H1 (cell line): ENCODE measurements around the gene COL6A1. TPM values are rescaled to one million over a fixed set of nuclear protein-coding genes. Genes with fewer than 3 reads are reported as not detected.

Experiments
- CTCF ChIA-PET: fragments of 300-600 bp; sonication (Branson Sonifier 250); formaldehyde crosslinking; loops from one replicate; lab custom pipeline; 2021; ENCODE audit not compliant: partially characterized antibody; lab: Charles Lee
- POLR2A ChIA-PET: fragments of 300-600 bp; sonication (Branson Sonifier 250); formaldehyde crosslinking; loops from one replicate; lab custom pipeline; 2021; ENCODE audit warnings: inconsistent platforms; ENCODE audit not compliant: partially characterized antibody; lab: Charles Lee
- DNase-seq, 2 experiments: peaks; one replicate each; pipeline versions ENCODE4 v3.0.0 to v3.0.0-alpha.2; 2010 to 2022; ENCODE audit warnings: low spot score in 2 of 2, low read depth in 1 of 2, mixed read lengths in 1 of 2
- FAIRE-seq: peaks from 2 replicates; lab custom pipeline; 2011; peaks lifted over from hg19 to GRCh38; lab: Jason Lieb, UNC
- H2AFZ ChIP-seq: 2 replicates; pipeline ENCODE4 v1.8.1; 2012; ENCODE audit warnings: low read length, inconsistent platforms
- H2AK5ac ChIP-seq: 2 replicates; pipeline ENCODE4 v1.6.1; 2013; ENCODE audit warnings: low read depth, low read length
- H2BK120ac ChIP-seq: replicated peaks from 2 replicates; pipeline ENCODE3; 2013; ENCODE audit warnings: low read depth, low read length, inconsistent platforms
- H2BK12ac ChIP-seq: 2 replicates; pipeline ENCODE4 v1.6.1; 2013; ENCODE audit warnings: low read depth, low read length
- H2BK15ac ChIP-seq: 2 replicates; pipeline ENCODE4 v1.6.1; 2013; ENCODE audit warnings: low read length
- H2BK20ac ChIP-seq: 2 replicates; pipeline ENCODE4 v1.6.1; 2013; ENCODE audit warnings: low read length
- H2BK5ac ChIP-seq: 2 replicates; pipeline ENCODE4 v1.6.1; 2013; ENCODE audit warnings: low read depth, low read length
- H3K14ac ChIP-seq: 2 replicates; pipeline ENCODE4 v1.6.1; 2013; ENCODE audit warnings: inconsistent platforms; ENCODE audit not compliant: insufficient read length
- H3K18ac ChIP-seq: 2 replicates; pipeline ENCODE4 v1.6.1; 2013; ENCODE audit warnings: low read length; ENCODE audit errors: extremely low read depth
- H3K23ac ChIP-seq: 2 replicates; pipeline ENCODE4 v1.6.1; 2013; ENCODE audit warnings: inconsistent platforms; ENCODE audit not compliant: insufficient read length
- H3K23me2 ChIP-seq: 2 replicates; pipeline ENCODE4 v1.6.1; 2013; ENCODE audit warnings: low read depth, low read length
- H3K27ac ChIP-seq: 2 replicates; pipeline ENCODE4 v1.6.1; 2011; ENCODE audit warnings: low read depth, low read length, inconsistent platforms
- H3K27me3 ChIP-seq, 4 experiments: replicated peaks in 1 of 4; 1 replicate in 1 of 4; 2 replicates in 3 of 4; pipeline versions ENCODE4 v1.6.1 to v1.8.1; 2011 to 2013; ENCODE audit warnings: low read length in 3 of 4, mild to moderate bottlenecking in 3 of 4, inconsistent platforms in 2 of 4, mixed read lengths in 2 of 4, moderate library complexity in 1 of 4; ENCODE audit not compliant: control insufficient read depth in 3 of 4, insufficient read depth in 3 of 4; ENCODE audit errors: extremely low read depth in 1 of 4
- H3K36me3 ChIP-seq, 4 experiments: 2 replicates each; pipeline versions ENCODE4 v1.6.1 to v1.8.1; 2011 to 2013; ENCODE audit warnings: mild to moderate bottlenecking in 4 of 4, low read length in 3 of 4, moderate library complexity in 2 of 4, control low read depth in 1 of 4, inconsistent platforms in 1 of 4; ENCODE audit not compliant: insufficient read depth in 4 of 4, control insufficient read depth in 2 of 4
- H3K4ac ChIP-seq: replicated peaks from 2 replicates; pipeline ENCODE3; 2013; ENCODE audit warnings: low read length, low read depth, mixed read lengths, inconsistent platforms; ENCODE audit not compliant: insufficient read length
- H3K4me1 ChIP-seq, 4 experiments: replicated peaks in 1 of 4; 1 replicate in 1 of 4; 2 replicates in 3 of 4; pipeline versions ENCODE4 v1.6.1 to v1.8.1; 2011 to 2013; ENCODE audit warnings: low read length in 3 of 4, inconsistent platforms in 2 of 4, mixed read lengths in 1 of 4; ENCODE audit not compliant: insufficient read depth in 4 of 4, control insufficient read depth in 3 of 4
- H3K4me2 ChIP-seq, 2 experiments: 2 replicates each; pipeline versions ENCODE4 v1.6.1 to v1.8.1; 2011 to 2013; ENCODE audit warnings: low read depth in 2 of 2, low read length in 2 of 2, control low read depth in 1 of 2, inconsistent platforms in 1 of 2, mild to moderate bottlenecking in 1 of 2; ENCODE audit not compliant: insufficient read depth in 1 of 2
- H3K4me3 ChIP-seq, 4 experiments: fragments of 200-600, 300-600 bp in 1 of 4; sonication (generic), shearing (Covaris generic), sonication (Bioruptor Twin) in 1 of 4; 2 replicates each; pipeline versions ENCODE4 v1.5.1 to v1.8.1; 2011 to 2016; ENCODE audit warnings: low read length in 4 of 4, low read depth in 3 of 4, control low read depth in 2 of 4, inconsistent platforms in 2 of 4, mild to moderate bottlenecking in 2 of 4, mixed read lengths in 1 of 4, moderate library complexity in 1 of 4; ENCODE audit not compliant: insufficient read depth in 2 of 4; ENCODE audit errors: extremely low read depth in 1 of 4
- H3K56ac ChIP-seq: replicated peaks from 2 replicates; pipeline ENCODE3; 2013; ENCODE audit warnings: low read depth, mild to moderate bottlenecking, mixed read lengths, low read length, inconsistent platforms; ENCODE audit not compliant: insufficient read length
- H3K79me1 ChIP-seq: 2 replicates; pipeline ENCODE4 v1.6.1; 2013; ENCODE audit warnings: low read depth, low read length, control low read depth
- H3K79me2 ChIP-seq, 2 experiments: 2 replicates each; pipeline versions ENCODE4 v1.6.1 to v1.8.1; 2012 to 2013; ENCODE audit warnings: low read length in 2 of 2, mild to moderate bottlenecking in 2 of 2, inconsistent platforms in 1 of 2; ENCODE audit not compliant: insufficient read depth in 2 of 2, control insufficient read depth in 1 of 2
- H3K9ac ChIP-seq, 4 experiments: replicated peaks in 1 of 4; 1 replicate in 1 of 4; 2 replicates in 3 of 4; pipeline versions ENCODE4 v1.6.1 to v1.8.1; 2011 to 2013; ENCODE audit warnings: low read depth in 3 of 4, low read length in 3 of 4, control low read depth in 2 of 4, mild to moderate bottlenecking in 2 of 4, moderate library complexity in 2 of 4, inconsistent platforms in 1 of 4; ENCODE audit errors: extremely low read depth in 1 of 4
- H3K9me3 ChIP-seq, 2 experiments: 2 replicates each; pipeline versions ENCODE4 v1.6.1 to v1.8.1; 2012 to 2013; ENCODE audit warnings: mild to moderate bottlenecking in 2 of 2, moderate library complexity in 2 of 2, control low read depth in 1 of 2, inconsistent platforms in 1 of 2, low read depth in 1 of 2, low read length in 1 of 2, mixed read lengths in 1 of 2; ENCODE audit not compliant: insufficient read depth in 2 of 2
- H4K20me1 ChIP-seq, 2 experiments: replicated peaks in 1 of 2; 2 replicates each; pipeline versions ENCODE3 to v1.8.1; 2011 to 2013; ENCODE audit warnings: inconsistent platforms in 2 of 2, low read length in 2 of 2, mild to moderate bottlenecking in 1 of 2; ENCODE audit not compliant: insufficient read depth in 2 of 2, control insufficient read depth in 1 of 2
- H4K5ac ChIP-seq: 2 replicates; pipeline ENCODE4 v1.6.1; 2013; ENCODE audit warnings: low read length, low read depth, mixed read lengths, inconsistent platforms; ENCODE audit not compliant: insufficient read length
- H4K8ac ChIP-seq: 2 replicates; pipeline ENCODE4 v1.8.0; 2013; ENCODE audit warnings: mild to moderate bottlenecking, moderate library complexity, low read length, inconsistent platforms; ENCODE audit not compliant: insufficient read depth; ENCODE audit errors: extremely low read depth
- H4K91ac ChIP-seq: replicated peaks from 2 replicates; pipeline ENCODE3; 2013; ENCODE audit warnings: low read length, mixed read lengths, inconsistent platforms; ENCODE audit not compliant: insufficient read length
- ATF3 ChIP-seq: IDR thresholded peaks from 2 replicates; pipeline ENCODE4 v1.6.1; 2011; ENCODE audit warnings: low read depth, mild to moderate bottlenecking, low read length; ENCODE audit not compliant: insufficient read depth
- CTCF ChIP-seq, 3 experiments: IDR thresholded peaks; 1 replicate in 2 of 3; 2 replicates in 1 of 3; pipeline versions ENCODE4 v1.5.1 to v1.6.1; 2011; ENCODE audit warnings: low read length in 3 of 3, mild to moderate bottlenecking in 3 of 3, inconsistent platforms in 2 of 3, low read depth in 1 of 3, moderate library complexity in 1 of 3; ENCODE audit not compliant: insufficient read depth in 1 of 3; ENCODE audit errors: control extremely low read depth in 1 of 3
- EP300 ChIP-seq, 2 experiments: IDR thresholded peaks; 1 replicate in 1 of 2; 2 replicates in 1 of 2; pipeline ENCODE4 v1.6.1; 2011 to 2012; ENCODE audit warnings: low read depth in 2 of 2, low read length in 2 of 2, mild to moderate bottlenecking in 2 of 2, borderline replicate concordance in 1 of 2, inconsistent platforms in 1 of 2, moderate library complexity in 1 of 2
- POLR2AphosphoS5 ChIP-seq: IDR thresholded peaks from 2 replicates; pipeline ENCODE4 v1.6.1; 2011; ENCODE audit warnings: low read depth, low read length
- POU5F1 ChIP-seq: IDR thresholded peaks from 2 replicates; pipeline ENCODE4 v1.6.1; 2011; ENCODE audit warnings: low read depth, mild to moderate bottlenecking, low read length, moderate library complexity
- YY1 ChIP-seq: IDR thresholded peaks from 2 replicates; pipeline ENCODE4 v1.6.1; 2011; ENCODE audit warnings: low read depth, mild to moderate bottlenecking, low read length
- WGBS, 2 experiments: shearing (Covaris generic) in 1 of 2; methylation state at CpG; one replicate each; pipeline versions ENCODE4 v1.1.6 to v1.1.7; 2013 to 2015; ENCODE audit warnings: low lambda C conversion rate in 2 of 2, mixed read lengths in 2 of 2, inconsistent platforms in 1 of 2, low coverage in 1 of 2, missing lambda C conversion rate in 1 of 2; ENCODE audit not compliant: insufficient replicate concordance in 2 of 2, insufficient coverage in 1 of 2, insufficient read length in 1 of 2; ENCODE audit errors: extremely low coverage in 1 of 2, missing lambda C conversion rate in 1 of 2; 5-methylcytosine and 5-hydroxymethylcytosine counted together
- polyA plus RNA-seq, 7 experiments: library from polyadenylated mRNA; depleted of rRNA in 3 of 7; stranded (reverse) in 5 of 7; unstranded in 2 of 7; fragments of >200 nt in 5 of 7; fragments of 200-250 nt in 2 of 7; gene quantifications; 1 replicate in 5 of 7; 2 replicates in 1 of 7; 4 replicates in 1 of 7; pipeline versions ENCODE4 v1.2.1 to v1.2.3, GENCODE V29; 2011 to 2013; ENCODE audit warnings: missing spikeins in 2 of 7, mixed read lengths in 2 of 7
- total RNA-seq: library from RNA; stranded (reverse); fragmentation: NEBNext Ultra II Directional; extraction: Animal tissue kit (Norgen Biotek cat#: 25700); gene quantifications from 2 replicates; pipeline ENCODE4 v1.2.1, GENCODE V29; 2021

COL6A1 gene
- total and polyA plus RNA-seq, 2 of the 8 experiments (the other 6 are each of a cell fraction or from before 2014, with no cell fraction given), result 100 to 115 TPM

- ChIA-PET CTCF (interaction anchor here (2.0 kb wide), 1 partner anchor 10 kb away, joined by 5 read pairs; no protein-coding TSS in a partner anchor), POLR2A (no interaction called here)
- H3K27ac ChIP-seq, result no peak overlapping the region
- no peak overlapping the region for H2BK20ac ChIP-seq
- no peak overlapping the region for H2AFZ ChIP-seq
- no peak overlapping the region for H2BK120ac ChIP-seq
- H4K20me1 ChIP-seq, result no peaks in the 10 kb centered on the region
- WGBS, 2 experiments, result 94% methylated on average over 16 of the region's 16 CpGs; no CpG with 5 or more reads in 1 of the 2 experiments
- no peak overlapping the region for H3K9ac ChIP-seq
- H3K27me3 ChIP-seq, result peaks cover 0 to 3% (median 0%) of the 10 kb centered on the region in 4 experiments; a peak in 1 of 7 replicates
- no peak overlapping the region for H3K18ac ChIP-seq
- H4K8ac ChIP-seq, result no peak overlapping the region
- H3K4me1 ChIP-seq, result no peaks in the 10 kb centered on the region; a peak in 1 of 7 replicates
- no peak overlapping the region for H3K4me3 ChIP-seq
- no peak overlapping the region for H4K91ac ChIP-seq
- FAIRE-seq (no peak), DNase-seq (no peak)
- H3K36me3 ChIP-seq, result no peaks in the 10 kb centered on the region
- H3K14ac ChIP-seq, result no peak overlapping the region
- H3K4ac ChIP-seq, result no peak overlapping the region
- no peak overlapping the region for H2BK5ac ChIP-seq
- no peaks in the 10 kb centered on the region for H3K79me2 ChIP-seq
- peaks cover 0 to 3% of the 10 kb centered on the region in 2 experiments; a peak in 1 of 4 replicates for H3K9me3 ChIP-seq
- no peak overlapping the region for H2AK5ac ChIP-seq
- no peak overlapping the region for H2BK15ac ChIP-seq
- no peak overlapping the region for H3K56ac ChIP-seq
- H3K79me1 ChIP-seq, result no peaks in the 10 kb centered on the region
- no peak overlapping the region for H4K5ac ChIP-seq
- H3K23me2 ChIP-seq, result no peaks in the 10 kb centered on the region
- TF ChIP-seq POLR2AphosphoS5 (no peak), ATF3 (no peak), CTCF (IDR thresholded peaks at IDR 0.05; ENCODE audit: control extremely low read depth in 1 of 3, insufficient read depth in 1 of 3, low read depth in 1 of 3, low read length in 3 of 3) (no peak), YY1 (no peak), EP300 (IDR thresholded peaks at IDR 0.05; ENCODE audit: borderline replicate concordance in 1 of 2, low read depth in 2 of 2, low read length in 2 of 2) (no peak), POU5F1 (no peak)
- H3K4me2 ChIP-seq, result no peak overlapping the region
- H3K23ac ChIP-seq, result no peak overlapping the region
- H2BK12ac ChIP-seq, result no peak overlapping the region
Measured at GRCh38 chr21:45947716-45948255, 33.8 kb upstream of the COL6A1 start.
